Hepatic stellate cell (primary cell): ENCODE data around the gene FBF1.
"Not testable (repeated sequence)": the region's sequence is repeated elsewhere in the genome, so short reads cannot be mapped to it uniquely, and the experiment has no call there.

ENCODE experiments used
- DNase-seq: peaks from one replicate; pipeline ENCODE4 v3.0.0; 2011; ENCODE audit warnings: low spot score

Gene FBF1

GRCh38 chr17:75940727-75941441 lies at the start of gene FBF1:
TSS of gene FBF1 (minus strand) at chr17:75941042. CDS start at chr17:75938149, 2,893 bp downstream.
- DNase-seq = peak; percentile 98

GRCh38 chr17:75987041-75987440 lies 46.2 kb upstream of the FBF1 start:
- no peak for DNase-seq

- no peak for DNase-seq
Observed at GRCh38 chr17:75985986-75986385, 45.1 kb upstream of the FBF1 start.

- no peak for DNase-seq
Observed at GRCh38 chr17:75983501-75984181, 42.8 kb upstream of the FBF1 start.

GRCh38 chr17:75981019-75981615 lies 40.3 kb upstream of the FBF1 start:
- DNase-seq = no peak

GRCh38 chr17:75980188-75981018 lies 39.6 kb upstream of the FBF1 start:
- no peak for DNase-seq

GRCh38 chr17:75979705-75980187 lies 38.9 kb upstream of the FBF1 start:
- DNase-seq = no peak

- peak; percentile 92 for DNase-seq
Observed at GRCh38 chr17:75978938-75979704, 38.3 kb upstream of the FBF1 start, which contains the start of the genes ACOX1 and TEN1. TSS of gene ACOX1 (minus strand) at chr17:75979166. CDS start at chr17:75979073, 93 bp downstream. TSS of gene TEN1 (plus strand) at chr17:75979240. CDS start at chr17:75986193, 6,953 bp downstream.

GRCh38 chr17:75976175-75976848 lies 35.5 kb upstream of the FBF1 start:
- no peak for DNase-seq

- no peak for DNase-seq
Observed at GRCh38 chr17:75975757-75976174, 34.9 kb upstream of the FBF1 start.

- DNase-seq = not testable (repeated sequence)
Observed at GRCh38 chr17:75975187-75975586, 34.3 kb upstream of the FBF1 start.

- DNase-seq = no peak
Observed at GRCh38 chr17:75970626-75971025, 29.8 kb upstream of the FBF1 start.

GRCh38 chr17:75970011-75970523 lies 29.2 kb upstream of the FBF1 start:
- DNase-seq = no peak

- DNase-seq = not testable (repeated sequence)
Observed at GRCh38 chr17:75969044-75969443, 28.2 kb upstream of the FBF1 start.

GRCh38 chr17:75965468-75965867 lies 24.6 kb upstream of the FBF1 start:
- DNase-seq = no peak

GRCh38 chr17:75959839-75960511 lies 19.1 kb upstream of the FBF1 start:
- no peak for DNase-seq

GRCh38 chr17:75959051-75959838 lies 18.4 kb upstream of the FBF1 start:
- DNase-seq = no peak

- no peak for DNase-seq
Observed at GRCh38 chr17:75950855-75951554, 10.2 kb upstream of the FBF1 start.
